GM20000 (cell line): ENCODE data around the gene SVIL.
"Not testable (repeated sequence)": the region's sequence is repeated elsewhere in the genome, so short reads cannot be mapped to it uniquely, and the experiment has no call there.

Experiments used
- DNase-seq: peaks from one replicate; pipeline ENCODE4 v3.0.0; 2012; ENCODE audit warnings: low spot score
- TF ChIP-seq, protein P1 (sequence below): IDR thresholded peaks from 2 replicates; pipeline ENCODE4 v1.5.1; 2012; ENCODE audit warnings: mild to moderate bottlenecking, control low read depth; ENCODE audit errors: extremely low read depth, missing control alignments

SVIL gene

GRCh38 chr10:29590915-29591650, 43.7 kb downstream of the SVIL start:
- TF ChIP-seq, protein P1, sequence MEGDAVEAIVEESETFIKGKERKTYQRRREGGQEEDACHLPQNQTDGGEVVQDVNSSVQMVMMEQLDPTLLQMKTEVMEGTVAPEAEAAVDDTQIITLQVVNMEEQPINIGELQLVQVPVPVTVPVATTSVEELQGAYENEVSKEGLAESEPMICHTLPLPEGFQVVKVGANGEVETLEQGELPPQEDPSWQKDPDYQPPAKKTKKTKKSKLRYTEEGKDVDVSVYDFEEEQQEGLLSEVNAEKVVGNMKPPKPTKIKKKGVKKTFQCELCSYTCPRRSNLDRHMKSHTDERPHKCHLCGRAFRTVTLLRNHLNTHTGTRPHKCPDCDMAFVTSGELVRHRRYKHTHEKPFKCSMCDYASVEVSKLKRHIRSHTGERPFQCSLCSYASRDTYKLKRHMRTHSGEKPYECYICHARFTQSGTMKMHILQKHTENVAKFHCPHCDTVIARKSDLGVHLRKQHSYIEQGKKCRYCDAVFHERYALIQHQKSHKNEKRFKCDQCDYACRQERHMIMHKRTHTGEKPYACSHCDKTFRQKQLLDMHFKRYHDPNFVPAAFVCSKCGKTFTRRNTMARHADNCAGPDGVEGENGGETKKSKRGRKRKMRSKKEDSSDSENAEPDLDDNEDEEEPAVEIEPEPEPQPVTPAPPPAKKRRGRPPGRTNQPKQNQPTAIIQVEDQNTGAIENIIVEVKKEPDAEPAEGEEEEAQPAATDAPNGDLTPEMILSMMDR: peak; percentile 5

DNA sequence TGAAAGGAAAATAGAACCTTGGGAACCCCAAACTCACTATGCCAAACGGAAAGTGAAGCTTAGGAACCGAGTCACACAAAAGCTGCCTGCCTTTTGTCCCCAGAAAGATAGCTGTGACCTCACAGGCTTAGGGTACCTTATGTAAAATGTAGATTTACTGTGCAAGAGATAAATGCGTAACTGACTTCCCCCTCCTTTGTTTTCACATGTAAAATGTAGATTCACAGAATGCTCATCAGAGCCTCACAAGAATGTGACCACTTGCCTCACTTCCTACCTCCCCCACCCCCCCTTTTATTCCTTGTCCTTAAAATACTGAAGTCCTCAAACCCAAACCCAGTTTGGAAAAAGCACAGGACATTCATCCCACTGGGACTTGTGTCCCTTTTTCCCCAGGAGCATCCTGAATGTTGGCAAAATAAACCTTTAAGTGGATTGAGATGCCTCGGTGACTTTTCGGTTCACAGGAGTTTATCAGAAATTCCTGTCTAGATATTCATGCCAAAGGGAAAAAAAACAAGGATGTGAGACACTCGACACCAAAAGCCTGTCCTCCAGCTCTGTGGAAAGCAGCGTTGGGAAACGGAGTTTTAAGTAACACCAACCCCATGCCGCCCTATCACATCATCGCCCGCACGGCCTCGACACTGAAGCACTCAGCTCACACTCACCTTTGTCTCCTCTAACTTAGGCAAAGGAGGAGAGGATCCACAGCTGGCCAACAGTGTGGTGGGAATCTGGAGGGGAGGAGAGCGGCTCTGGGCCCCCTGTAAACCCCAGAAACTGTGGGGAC, 45.9 kb downstream of the SVIL start:
- DNase-seq: no peak
- TF ChIP-seq, protein P1: no peak

More at GRCh38 chr10:29590915-29591650, 43.7 kb downstream of the SVIL start:
- no peak for DNase-seq

GRCh38 chr10:29587750-29588628, 46.8 kb downstream of the SVIL start:
- not testable (repeated sequence) for DNase-seq

DNA sequence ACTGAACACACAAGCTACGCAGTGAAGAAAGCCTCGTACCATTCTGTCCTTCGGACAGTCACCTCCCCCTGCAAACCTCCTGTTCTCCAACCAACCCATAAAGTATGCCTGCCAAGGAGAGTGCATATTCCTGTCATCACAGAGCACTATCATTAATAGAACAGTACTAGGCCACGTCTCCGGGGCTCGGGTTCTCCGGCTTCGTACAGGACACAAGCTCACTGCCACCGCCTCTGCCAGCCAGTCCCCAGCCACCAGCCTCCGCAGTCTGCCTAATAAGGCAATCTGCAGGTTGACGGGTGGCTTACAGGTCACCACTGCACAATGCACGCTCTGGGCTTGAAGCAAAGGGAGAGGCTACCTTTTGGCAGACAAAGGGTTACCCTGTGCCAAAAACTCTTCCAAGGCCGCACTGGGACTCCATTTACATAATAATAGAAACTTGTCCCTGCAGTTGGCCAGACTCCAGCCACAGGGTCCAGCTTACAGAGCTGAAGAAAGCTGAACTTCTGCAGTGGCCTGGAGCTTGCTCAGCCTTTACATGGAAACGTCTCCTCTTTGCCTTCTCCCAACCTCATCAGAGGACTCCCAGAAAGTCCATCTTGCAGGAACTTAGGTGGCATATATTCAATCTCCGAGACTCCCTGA, 47.5 kb downstream of the SVIL start:
- not testable (repeated sequence) for DNase-seq

DNA sequence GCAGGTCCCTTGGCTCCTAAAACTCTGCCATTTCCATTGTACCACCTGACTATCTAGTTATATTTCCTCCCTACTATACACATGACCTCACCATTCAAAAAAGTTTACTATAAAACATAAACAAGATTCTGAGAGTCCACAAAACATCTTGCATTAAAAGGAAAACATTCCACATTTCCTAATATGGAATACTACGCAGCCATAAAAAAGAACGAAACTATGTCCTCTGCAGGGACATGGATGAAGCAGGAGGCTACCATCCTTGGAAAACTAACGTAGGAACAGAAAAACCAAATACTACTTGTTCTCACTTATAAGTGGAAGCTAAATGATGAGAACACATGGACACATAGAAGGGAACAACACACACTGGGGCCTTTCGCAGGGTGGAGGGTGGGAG, 48.3 kb downstream of the SVIL start:
- TF ChIP-seq, protein P1: no peak
- no peak for DNase-seq

DNA sequence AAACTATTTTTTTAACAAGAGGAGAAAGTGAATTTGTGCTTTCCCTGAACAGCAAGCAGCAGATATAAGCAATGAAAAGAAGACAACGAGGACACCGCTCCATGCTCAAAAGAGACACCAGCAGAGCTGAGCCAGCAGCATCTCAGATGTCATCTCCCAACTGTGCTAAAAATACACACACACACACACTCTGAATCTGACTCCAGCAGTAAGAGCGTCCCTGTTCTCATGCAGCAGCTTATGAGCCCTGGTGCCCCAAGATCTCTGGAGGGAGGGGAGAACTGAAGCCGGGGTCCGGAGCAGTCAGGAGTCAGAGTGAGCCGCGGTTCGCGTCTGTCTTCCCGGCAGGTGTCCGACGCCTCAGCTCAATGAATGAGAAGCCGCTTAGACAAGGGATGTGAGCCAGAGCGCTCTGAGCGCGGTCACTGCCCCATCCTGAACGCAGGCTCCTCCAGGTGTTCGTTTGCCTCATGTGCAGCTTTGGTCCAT, 49.2 kb downstream of the SVIL start:
- TF ChIP-seq, protein P1: no peak
- no peak for DNase-seq

GRCh38 chr10:29584436-29584835, 50.3 kb downstream of the SVIL start:
- TF ChIP-seq, protein P1: no peak
- DNase-seq: no peak
